Measurements from ENCODE around the gene CROCC2. TPM values are rescaled to one million over a fixed set of nuclear protein-coding genes. Genes with fewer than 3 reads are reported as not detected.
A peak's percentile ranks its signal among the peaks of the same experiment; 100 is the strongest.

CROCC2 gene
- total and polyA plus RNA-seq, 4 donors: 1.3 to 17.4 (median 4.4) TPM

DNA sequence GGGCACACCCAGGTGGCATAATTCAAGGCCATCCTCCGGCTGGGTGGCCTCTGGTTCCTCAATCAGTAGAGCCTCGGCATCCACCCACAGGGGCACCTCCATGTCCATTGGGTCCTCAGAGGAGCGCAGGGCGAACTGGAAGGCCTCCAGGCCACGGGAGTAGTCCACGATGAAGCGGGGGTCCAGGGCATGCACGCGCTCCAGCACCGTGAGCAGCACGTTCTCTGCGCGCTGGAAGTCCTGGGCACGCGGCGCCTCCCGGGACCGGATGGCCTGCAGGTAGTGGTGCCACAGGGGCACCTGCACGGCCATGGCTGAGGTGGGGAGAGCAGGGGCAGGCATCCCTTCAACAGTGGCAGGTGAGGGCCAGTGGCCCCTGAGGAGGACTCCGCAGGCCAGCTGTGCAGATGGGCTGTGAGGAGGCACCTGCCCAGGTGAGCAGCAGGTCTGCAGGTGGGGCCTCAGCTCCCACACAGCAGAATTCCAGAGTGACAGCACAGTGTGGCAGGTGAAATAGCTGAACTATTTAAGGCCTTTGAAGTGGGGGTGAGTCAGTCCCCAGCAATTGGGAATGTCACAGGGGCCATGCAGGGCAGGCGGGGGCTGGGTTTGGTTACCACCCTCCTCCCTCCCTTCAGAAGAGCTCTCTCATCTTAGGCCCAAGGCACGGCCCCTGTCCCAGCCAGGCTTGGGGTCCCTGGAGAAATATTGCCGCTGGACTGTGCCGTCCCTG is 10.3 kb upstream of the CROCC2 start, which contains the start of gene MAB21L4:
MAB21L4 (minus strand) TSS at position 501 of the 733 bp plus-strand sequence; CDS start at position 342, 159 bp downstream.
- TF ChIP-seq, protein P1, sequence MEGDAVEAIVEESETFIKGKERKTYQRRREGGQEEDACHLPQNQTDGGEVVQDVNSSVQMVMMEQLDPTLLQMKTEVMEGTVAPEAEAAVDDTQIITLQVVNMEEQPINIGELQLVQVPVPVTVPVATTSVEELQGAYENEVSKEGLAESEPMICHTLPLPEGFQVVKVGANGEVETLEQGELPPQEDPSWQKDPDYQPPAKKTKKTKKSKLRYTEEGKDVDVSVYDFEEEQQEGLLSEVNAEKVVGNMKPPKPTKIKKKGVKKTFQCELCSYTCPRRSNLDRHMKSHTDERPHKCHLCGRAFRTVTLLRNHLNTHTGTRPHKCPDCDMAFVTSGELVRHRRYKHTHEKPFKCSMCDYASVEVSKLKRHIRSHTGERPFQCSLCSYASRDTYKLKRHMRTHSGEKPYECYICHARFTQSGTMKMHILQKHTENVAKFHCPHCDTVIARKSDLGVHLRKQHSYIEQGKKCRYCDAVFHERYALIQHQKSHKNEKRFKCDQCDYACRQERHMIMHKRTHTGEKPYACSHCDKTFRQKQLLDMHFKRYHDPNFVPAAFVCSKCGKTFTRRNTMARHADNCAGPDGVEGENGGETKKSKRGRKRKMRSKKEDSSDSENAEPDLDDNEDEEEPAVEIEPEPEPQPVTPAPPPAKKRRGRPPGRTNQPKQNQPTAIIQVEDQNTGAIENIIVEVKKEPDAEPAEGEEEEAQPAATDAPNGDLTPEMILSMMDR (IDR thresholded peaks at IDR 0.05; ENCODE audit: control extremely low read depth, extremely low read depth): no peak
- Histone ChIP-seq H3K27me3 (ENCODE audit: control insufficient read depth in 3 of 3, insufficient read depth in 3 of 3, low read length in 2 of 3) (no peaks in the 10 kb centered on the region), H3K27ac (ENCODE audit: low read depth in 1 of 2, low read length in 1 of 2) (peak within 1 kb of the TSS in 1 of 2 donors; percentile 48), H3K4me3 (peak within 1 kb of the TSS; percentile 15), H3K9ac (ENCODE audit: insufficient read depth in 1 of 2, low read length in 2 of 2) (no peak within 1 kb of the TSS), H3K4me1 (ENCODE audit: control insufficient read depth in 5 of 5, insufficient read depth in 5 of 5, low read length in 5 of 5) (peaks cover 0 to 30% (median 5%) of the 10 kb centered on the region in 5 donors), H3K9me3 (ENCODE audit: control insufficient read depth in 4 of 4, insufficient read depth in 3 of 4, low read length in 3 of 4) (no peaks in the 10 kb centered on the region), H3K36me3 (ENCODE audit: control insufficient read depth in 4 of 4, insufficient read depth in 4 of 4, low read length in 4 of 4) (no peaks in the 10 kb centered on the region)
- DNase-seq (no peak), ATAC-seq (ENCODE audit: insufficient read depth, low FRiP score) (peak; percentile 44)
- 83 to 88% methylated on average over 24 of the region's 24 CpGs for WGBS, 2 donors

DNA sequence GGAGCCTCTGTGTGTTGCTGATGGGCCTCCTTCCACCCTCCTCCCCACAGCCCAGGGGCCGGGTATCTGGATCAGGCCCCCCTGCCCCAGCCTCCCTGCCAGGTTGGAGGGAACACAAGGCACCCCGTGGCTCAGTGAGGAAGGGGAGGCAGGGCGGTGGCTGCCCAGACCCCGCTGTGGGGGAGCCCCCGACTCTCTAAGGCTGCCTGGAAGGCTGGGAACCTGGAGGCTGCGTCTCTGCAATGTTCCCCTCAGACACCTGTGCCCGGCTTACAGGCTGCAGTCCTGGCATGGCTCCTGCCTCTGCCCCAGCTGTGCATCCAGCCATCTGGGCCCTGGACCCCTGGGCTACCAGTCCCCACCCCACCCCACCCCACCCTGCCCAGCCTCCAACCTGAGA is 9.7 kb upstream of the CROCC2 start:
- no peak overlapping the region for H3K9ac ChIP-seq (ENCODE audit: insufficient read depth in 1 of 2, low read length in 2 of 2)
- no peaks in the 10 kb centered on the region for H3K9me3 ChIP-seq (ENCODE audit: control insufficient read depth in 4 of 4, insufficient read depth in 3 of 4, low read length in 3 of 4)
- peaks cover 0 to 30% (median 5%) of the 10 kb centered on the region in 5 donors for H3K4me1 ChIP-seq (ENCODE audit: control insufficient read depth in 5 of 5, insufficient read depth in 5 of 5, low read length in 5 of 5)
- no peak overlapping the region for H3K4me3 ChIP-seq
- WGBS, 2 donors: 71 to 83% methylated on average over 7 of the region's 7 CpGs
- ATAC-seq (ENCODE audit: insufficient read depth, low FRiP score): no peak
- H3K27me3 ChIP-seq (ENCODE audit: control insufficient read depth in 3 of 3, insufficient read depth in 3 of 3, low read length in 2 of 3): no peaks in the 10 kb centered on the region
- DNase-seq: no peak
- TF ChIP-seq, protein P1 (IDR thresholded peaks at IDR 0.05; ENCODE audit: control extremely low read depth, extremely low read depth): no peak
- peak overlapping the region in 1 of 2 donors; percentile 17 for H3K27ac ChIP-seq (ENCODE audit: low read depth in 1 of 2, low read length in 1 of 2)
- no peaks in the 10 kb centered on the region for H3K36me3 ChIP-seq (ENCODE audit: control insufficient read depth in 4 of 4, insufficient read depth in 4 of 4, low read length in 4 of 4)

DNA sequence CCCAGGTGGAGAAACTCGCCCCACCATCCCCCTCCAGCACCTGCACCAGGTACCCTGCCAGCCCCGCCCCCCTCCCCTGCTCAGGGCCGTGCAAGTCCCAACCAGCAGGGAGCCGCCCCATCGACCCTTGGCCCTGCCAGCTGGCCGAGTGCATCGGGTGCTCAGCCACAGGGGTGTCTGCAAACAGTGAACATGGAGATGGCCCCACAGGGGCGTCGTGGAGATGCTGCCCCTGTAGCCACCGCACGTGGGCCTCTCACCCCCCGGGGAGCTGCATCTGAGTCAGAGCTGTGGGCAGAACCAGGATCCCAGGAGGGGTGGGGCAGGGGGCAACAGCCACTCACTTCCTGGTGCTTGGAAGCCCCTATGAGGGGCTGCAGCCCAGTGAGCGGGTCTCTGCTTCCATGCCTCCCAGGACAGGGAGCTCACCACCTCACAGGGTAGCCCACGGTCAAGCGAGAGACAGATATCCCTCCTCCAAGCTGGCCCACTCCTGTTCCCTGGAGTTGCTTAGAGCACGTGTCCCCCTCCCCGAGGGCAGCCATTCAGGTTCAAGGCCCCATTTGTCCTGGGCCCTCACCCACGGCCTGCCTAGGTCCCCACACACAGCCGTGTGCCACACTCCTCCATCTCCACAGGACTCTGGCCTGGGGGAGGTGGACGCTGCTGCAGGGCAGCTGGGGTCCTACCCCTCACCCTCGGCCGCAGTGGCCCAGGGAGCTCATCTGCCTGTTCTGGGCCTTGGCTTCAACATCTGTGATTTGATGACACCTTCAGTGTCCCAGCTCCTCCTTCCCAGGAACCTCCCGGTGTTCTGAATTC is 9.1 kb upstream of the CROCC2 start:
- Histone ChIP-seq H3K9me3 (ENCODE audit: control insufficient read depth in 4 of 4, insufficient read depth in 3 of 4, low read length in 3 of 4) (no peaks in the 10 kb centered on the region), H3K9ac (ENCODE audit: insufficient read depth in 1 of 2, low read length in 2 of 2) (no peak overlapping the region), H3K4me3 (no peak overlapping the region), H3K36me3 (ENCODE audit: control insufficient read depth in 4 of 4, insufficient read depth in 4 of 4, low read length in 4 of 4) (no peaks in the 10 kb centered on the region), H3K27me3 (ENCODE audit: control insufficient read depth in 3 of 3, insufficient read depth in 3 of 3, low read length in 2 of 3) (no peaks in the 10 kb centered on the region), H3K4me1 (ENCODE audit: control insufficient read depth in 5 of 5, insufficient read depth in 5 of 5, low read length in 5 of 5) (peaks cover 0 to 30% (median 5%) of the 10 kb centered on the region in 5 donors), H3K27ac (ENCODE audit: low read depth in 1 of 2, low read length in 1 of 2) (peak overlapping the region in 1 of 2 donors; percentile 83)
- ATAC-seq (ENCODE audit: insufficient read depth, low FRiP score) (no peak), DNase-seq (no peak)
- TF ChIP-seq, protein P1 (IDR thresholded peaks at IDR 0.05; ENCODE audit: control extremely low read depth, extremely low read depth): no peak
- WGBS, 2 donors: 74 to 83% methylated on average over 22 to 23 of the region's 23 CpGs

All from lung (tissue), 12 donors.